SKM-1 (cell line): ENCODE measurements around the gene POLR2F.

Experiments
- DNase-seq: peaks from one replicate; lab custom pipeline; 2025; ENCODE audit not compliant: unreplicated experiment; lab: John Stamatoyannopoulos, UW

POLR2F gene

GRCh38 chr22:37981282-37982011 is 27.9 kb downstream of the POLR2F start:
- DNase-seq: no peak

- no peak for DNase-seq
Observed at GRCh38 chr22:37982151-37982785, 28.8 kb downstream of the POLR2F start.

DNA sequence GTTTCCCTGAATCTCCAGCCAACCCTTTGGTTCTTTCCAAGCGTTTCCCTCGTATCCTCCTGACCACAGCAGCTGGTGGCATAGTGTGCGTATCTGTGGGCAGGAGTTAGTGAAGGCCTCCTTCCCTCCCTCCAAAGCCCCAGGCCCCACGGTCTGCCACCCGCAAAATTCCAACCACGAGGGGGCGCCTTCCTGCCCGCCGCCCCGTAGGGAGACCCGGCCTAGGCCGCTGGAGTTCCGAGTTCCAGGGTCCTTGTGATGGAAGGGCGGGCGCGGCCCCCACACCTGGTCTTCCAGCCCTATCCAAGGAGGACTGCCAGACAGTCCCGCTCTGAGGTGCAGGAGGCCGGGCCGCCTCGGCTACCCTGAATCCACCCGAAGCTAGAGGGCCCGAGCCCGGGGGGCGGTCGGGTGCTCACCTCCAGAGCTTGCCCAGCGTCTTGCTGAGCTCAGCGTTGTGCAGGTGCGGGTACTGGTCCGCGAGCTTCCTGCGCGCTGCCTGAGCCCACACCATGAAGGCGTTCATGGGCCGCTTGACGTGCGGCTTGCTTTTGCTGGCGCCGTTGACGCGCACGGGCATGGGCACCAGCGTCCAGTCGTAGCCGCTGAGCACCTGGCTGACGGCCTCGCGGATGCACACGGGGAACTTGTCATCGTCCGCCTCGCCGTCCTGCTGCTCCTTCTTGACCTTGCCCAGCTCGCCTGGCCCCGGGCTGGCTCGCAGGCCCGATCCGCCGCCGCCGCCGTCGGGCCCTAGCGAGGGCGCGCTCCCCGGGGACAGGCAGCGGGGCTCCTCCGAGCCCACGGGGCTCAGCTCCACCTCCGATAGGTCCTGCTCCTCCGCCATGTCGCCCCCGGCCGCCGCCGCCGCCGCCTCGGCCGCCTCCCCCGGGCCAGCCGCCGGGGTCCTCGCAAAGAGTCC is 29.7 kb downstream of the POLR2F start:
- DNase-seq: no peak

- DNase-seq: no peak
Observed at GRCh38 chr22:37983860-37984791, 30.6 kb downstream of the POLR2F start, which contains the start of gene SOX10. Gene SOX10, minus strand, starts transcription at chr22:37984555. Its CDS starts 771 bp downstream, at chr22:37983784.

DNA sequence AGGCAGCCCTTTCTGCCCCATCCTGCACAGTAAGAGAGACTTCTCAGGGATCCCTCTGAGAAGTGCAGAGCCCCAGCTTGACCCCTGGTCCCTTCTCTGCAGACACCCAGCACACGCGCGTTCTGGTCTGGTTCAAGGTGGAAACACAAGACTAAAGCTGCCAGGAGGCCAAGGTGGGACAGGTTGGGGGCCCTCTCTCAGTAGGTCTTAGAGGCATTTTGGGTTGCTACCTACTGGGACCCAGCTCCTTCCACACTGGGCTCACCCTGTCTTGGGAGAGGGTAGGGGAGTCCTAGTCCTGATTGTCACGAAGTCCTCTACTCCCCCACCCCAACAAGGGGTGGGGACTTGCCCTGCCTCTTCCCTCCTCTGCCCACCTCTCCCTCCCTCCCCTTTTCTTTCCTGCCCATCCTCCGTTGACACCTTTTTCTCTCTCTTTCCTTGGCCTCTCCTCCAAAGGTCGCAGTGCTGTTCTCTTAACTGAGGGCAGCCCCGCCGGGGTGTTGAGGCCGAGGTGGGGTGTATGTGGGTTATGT is 31.6 kb downstream of the POLR2F start:
- no peak for DNase-seq

DNA sequence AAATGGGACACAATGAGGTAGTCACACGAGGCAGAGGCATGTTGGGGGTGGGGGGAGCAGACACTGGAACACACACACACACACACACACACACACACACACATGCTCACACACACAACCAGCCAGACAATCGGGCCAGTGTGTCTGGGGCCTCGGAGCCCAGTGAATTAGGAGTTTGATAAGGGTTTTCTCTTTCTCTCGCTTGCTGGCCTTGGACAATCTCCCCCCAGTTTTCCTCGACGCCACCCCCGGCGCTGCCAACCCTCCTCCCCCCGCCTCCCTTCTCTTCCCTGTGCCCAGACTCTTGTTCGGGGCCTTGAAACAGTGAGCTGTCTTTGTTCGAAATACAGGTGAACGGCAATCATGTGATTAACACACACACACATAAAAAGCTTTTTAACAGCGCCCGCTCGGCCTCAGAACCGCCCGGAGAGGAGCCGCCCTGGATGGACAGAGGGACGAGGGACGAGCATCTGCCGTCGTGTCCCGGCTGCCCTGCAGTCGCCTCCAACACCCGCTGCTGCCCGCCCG is 32.3 kb downstream of the POLR2F start:
- DNase-seq: no peak

GRCh38 chr22:37986371-37986770 is 32.9 kb downstream of the POLR2F start:
- no peak for DNase-seq

- no peak for DNase-seq
Observed at GRCh38 chr22:37989146-37990045, 35.9 kb downstream of the POLR2F start.

- DNase-seq: no peak
Observed at GRCh38 chr22:37990301-37990700, 36.8 kb downstream of the POLR2F start.

DNA sequence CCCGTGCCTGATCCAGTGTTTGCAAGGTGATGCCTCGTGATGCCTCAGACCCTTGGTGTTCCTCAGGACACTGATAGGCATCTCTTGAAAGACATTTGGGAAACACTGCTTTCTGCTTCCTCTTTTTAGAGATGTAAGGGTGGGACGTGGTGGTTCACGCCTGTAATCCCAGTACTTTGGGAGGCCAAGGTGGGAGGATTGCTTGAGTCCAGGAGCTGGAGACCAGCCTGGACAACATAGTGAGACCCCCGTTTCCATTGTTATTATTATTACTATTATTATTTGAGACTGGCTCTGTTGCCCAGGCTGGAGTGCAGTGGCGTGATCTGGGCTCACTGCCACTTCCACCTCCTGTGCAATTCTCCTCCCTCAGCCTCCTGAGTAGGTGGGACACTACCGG is 37.4 kb downstream of the POLR2F start:
- DNase-seq: no peak

GRCh38 chr22:37991731-37992442 is 38.4 kb downstream of the POLR2F start:
- no peak for DNase-seq

DNA sequence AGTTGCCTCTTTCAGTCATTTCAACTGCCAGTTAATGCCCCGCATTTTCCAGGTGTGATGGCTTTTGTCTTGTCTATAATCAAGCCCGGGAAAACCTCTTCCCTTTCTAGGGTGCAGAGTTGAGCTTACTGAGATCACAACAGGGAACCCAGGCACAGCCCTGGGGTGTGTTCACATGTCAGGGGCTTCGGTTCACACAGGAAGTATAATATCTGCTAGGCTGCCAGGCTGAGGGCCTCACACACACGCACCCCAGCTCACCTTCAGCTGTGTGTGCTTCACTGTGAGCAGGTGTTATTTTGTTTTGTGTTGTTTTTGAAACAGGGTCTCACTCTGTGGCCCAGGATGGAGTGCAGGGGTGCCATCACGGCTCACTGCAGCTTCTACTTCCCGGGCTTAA is 40.5 kb downstream of the POLR2F start:
- no peak for DNase-seq

DNA sequence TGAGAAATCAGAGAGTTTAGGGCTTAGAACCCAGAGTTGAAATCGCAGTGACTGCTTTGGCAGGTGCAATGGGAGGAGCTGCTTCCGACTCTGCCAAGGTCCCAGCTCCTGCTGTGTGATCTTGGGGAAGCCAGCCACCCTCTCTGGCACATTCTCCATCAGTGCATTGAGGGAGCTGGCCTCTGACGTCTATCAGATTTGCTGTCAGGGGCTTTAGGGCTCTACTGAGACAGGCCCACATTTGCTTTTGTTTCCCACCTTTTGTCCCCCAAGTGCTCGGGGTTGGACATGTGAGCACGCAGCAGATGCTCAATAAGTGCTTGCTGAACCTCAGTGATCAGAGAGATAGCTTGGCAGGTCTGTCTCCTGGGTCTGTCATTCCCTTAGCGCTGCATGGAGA is 41.5 kb downstream of the POLR2F start:
- DNase-seq: no peak

- DNase-seq: no peak
Observed at GRCh38 chr22:37995460-37995859, 42.0 kb downstream of the POLR2F start.

GRCh38 chr22:37996079-37996478 is 42.6 kb downstream of the POLR2F start:
- DNase-seq: no peak

- no peak for DNase-seq
Observed at GRCh38 chr22:37996515-37997246, 43.2 kb downstream of the POLR2F start.

GRCh38 chr22:37998543-37998942 is 45.0 kb downstream of the POLR2F start:
- no peak for DNase-seq

DNA sequence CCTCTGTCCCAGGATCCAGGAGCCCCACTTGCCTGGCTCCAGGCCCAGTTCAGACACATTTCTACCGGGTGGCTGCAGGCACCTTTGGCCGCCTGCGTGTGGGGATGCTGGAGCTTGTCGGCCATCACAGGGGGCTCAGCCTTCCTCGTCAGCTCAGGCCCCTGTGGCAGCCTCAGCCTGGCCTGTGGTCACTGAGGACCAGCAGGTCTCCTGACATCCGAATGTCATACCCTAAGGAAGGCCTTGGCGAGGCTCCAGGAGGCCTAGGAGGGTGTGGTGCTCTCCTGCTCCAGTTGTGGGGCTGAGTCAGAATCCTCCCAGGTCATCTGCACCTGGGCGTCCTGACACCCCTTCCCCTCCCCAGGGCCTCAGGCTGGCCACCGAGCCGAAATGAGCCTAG is 45.7 kb downstream of the POLR2F start:
- DNase-seq: no peak
